Right lobe of liver (tissue), 4 donors: ENCODE data around the gene PTK6.

ENCODE experiments used
- POLR2A ChIP-seq: fragments of 450-650 bp; IDR thresholded peaks from one replicate; pipeline ENCODE4 v1.6.1; 2017; ENCODE audit warnings: antibody characterized with exemption, mild to moderate bottlenecking
- TF ChIP-seq, protein P1 (sequence below), 4 donors: fragments of 200-600 bp in 3 of 4; fragments of 450-650 bp in 1 of 4; IDR thresholded peaks; one replicate each; pipeline versions ENCODE4 v1.5.1 to v1.8.0; 2016 to 2022; ENCODE audit warnings: antibody characterized with exemption in 4 of 4, mild to moderate bottlenecking in 2 of 4
- donor health status: DM: no; HTN: no; CAD: no.
- donor health status: DM: no; HTN: no; CAD: no.
- donor health status: DM: no; HTN: yes; CAD: no.

DNA sequence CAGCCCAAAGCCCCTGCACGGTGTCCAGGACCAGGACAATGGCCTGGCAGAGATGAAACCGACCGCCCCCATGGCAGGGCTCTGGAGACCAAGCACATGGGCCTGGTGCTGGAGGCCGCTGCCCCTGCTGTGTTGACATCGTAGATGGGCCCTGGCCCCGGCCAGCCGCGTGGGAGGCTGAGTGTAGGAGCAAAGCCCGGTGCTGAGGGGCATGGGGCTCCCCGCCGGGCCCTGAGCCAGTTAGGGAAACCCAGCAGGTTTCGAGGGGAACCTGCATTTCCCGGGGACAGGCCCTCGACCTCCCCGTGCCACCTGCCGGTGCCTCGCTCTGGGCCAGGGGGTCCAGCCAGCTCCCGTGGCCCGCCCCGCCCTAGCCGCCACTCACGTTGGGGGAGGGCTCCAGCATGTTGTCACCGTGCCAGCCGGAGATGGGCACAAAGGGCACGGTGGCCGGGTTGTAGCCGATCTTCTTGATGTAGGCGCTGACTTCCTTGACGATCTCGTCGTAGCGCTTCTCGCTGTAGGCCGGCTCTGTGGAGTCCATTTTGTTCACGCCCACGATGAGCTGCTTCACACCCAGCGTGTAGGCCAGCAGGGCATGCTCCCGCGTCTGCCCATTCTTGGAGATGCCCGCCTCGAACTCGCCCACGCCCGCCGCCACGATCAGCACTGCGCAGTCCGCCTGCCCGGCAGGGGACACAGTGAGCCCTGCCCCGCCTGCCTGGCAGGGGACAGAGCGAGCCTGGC is 42.6 kb downstream of the PTK6 start:
- TF ChIP-seq, protein P1, sequence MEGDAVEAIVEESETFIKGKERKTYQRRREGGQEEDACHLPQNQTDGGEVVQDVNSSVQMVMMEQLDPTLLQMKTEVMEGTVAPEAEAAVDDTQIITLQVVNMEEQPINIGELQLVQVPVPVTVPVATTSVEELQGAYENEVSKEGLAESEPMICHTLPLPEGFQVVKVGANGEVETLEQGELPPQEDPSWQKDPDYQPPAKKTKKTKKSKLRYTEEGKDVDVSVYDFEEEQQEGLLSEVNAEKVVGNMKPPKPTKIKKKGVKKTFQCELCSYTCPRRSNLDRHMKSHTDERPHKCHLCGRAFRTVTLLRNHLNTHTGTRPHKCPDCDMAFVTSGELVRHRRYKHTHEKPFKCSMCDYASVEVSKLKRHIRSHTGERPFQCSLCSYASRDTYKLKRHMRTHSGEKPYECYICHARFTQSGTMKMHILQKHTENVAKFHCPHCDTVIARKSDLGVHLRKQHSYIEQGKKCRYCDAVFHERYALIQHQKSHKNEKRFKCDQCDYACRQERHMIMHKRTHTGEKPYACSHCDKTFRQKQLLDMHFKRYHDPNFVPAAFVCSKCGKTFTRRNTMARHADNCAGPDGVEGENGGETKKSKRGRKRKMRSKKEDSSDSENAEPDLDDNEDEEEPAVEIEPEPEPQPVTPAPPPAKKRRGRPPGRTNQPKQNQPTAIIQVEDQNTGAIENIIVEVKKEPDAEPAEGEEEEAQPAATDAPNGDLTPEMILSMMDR (IDR thresholded peaks at IDR 0.05) = no peak
- no peak for TF ChIP-seq POLR2A
